Cortex of kidney (tissue), 1 donor: ENCODE results near the gene CAPN8.

ENCODE experiments used
- DNase-seq: peaks from one replicate; lab custom pipeline; 2025; lab: John Stamatoyannopoulos, UW

CAPN8 gene

DNA sequence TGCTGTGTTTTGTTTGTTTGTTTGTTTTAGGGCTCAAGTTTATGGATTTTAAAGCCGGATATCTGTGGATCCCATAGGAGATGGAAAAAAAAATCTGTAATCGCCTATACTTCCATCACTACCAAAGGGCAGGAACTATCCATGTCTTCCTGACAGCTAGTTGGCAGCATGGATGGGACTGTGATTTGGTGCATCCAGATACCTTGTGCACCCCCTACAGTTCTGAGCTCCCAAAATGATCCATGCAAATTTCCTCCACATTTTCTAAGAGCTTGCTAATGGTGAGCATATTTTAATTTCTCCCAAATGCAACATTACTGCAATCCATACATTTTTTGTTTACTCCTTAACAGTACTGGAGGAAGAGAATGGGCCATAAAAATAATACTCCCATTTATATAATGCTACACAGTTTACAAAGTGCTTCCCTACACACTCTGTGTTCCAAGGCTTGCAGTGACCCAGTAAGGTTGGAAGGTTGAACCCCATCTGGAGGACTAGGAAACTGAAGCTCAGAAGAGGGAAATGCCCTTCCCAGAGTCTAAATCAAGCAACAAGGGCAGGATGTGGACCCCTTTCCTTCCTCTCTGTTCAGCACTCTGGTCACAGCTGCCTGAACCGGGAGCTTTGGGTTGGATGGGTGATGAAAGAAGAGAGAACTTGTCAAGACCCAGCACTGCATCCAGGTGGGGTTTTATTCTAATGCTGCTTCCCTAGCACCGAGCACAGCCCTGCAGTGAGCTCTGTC lies 48.0 kb downstream of the CAPN8 start:
- no peak for DNase-seq

DNA sequence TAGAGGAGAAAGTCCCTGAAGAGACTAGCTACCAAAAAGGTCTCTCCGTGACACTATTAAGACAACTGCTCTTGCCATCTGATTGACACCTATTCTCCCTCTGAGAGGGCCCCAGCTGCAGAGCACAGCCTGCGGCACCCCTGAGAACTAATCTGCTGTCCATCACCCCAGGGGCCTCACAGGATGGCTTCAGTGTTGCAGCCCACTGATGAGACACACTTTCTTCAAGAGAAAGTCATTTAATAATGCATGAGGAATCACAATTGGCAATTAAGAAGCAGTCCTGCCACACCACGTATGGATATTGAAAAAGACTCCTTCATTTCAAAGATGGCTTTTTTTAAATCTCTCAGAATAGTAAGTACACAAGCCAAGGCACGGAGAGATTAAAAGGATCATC lies 48.9 kb downstream of the CAPN8 start:
- no peak for DNase-seq

GRCh38 chr1:223611936-223612335 lies 53.6 kb downstream of the CAPN8 start:
- no peak for DNase-seq

DNA sequence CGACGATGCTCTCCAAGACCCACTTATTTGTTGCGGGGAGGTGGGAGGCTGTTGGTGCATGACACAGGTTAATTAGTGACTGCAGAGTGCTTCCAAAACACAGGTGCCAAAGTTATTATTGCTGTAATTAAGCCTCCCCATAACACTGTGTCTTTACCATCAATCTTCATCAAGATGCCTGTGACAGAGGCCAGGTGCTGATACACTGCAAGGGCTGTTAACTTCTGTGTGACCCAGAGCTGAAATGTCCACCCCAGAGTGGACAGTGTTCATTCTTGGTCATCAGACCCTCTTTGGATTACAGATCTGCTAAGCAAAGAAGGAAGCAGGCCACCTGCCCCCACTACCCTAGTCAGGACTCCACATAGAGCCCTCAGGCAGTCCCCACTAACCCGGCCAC lies 55.5 kb downstream of the CAPN8 start:
- no peak for DNase-seq

GRCh38 chr1:223609066-223609465 lies 56.4 kb downstream of the CAPN8 start:
- no peak for DNase-seq

DNA sequence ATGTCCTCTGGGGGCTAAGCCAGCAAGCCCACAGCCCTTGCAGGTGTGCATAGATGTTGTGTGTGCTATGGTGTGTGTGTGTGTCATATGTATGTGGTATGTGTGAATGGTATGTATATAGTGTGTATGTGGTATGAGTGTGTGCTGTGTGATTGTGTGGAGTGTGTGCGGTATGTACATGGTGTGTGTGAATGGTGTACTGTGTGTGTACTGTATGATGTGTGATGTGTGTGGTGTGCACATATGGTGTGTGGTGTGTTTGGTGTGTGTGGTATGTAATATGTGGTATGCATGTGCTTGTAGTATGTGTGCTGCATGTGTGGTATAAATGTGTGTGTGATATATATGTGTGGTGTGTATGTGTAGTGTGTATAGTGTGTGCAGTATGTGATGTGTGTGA lies 107.0 kb downstream of the CAPN8 start:
- DNase-seq: no peak

DNA sequence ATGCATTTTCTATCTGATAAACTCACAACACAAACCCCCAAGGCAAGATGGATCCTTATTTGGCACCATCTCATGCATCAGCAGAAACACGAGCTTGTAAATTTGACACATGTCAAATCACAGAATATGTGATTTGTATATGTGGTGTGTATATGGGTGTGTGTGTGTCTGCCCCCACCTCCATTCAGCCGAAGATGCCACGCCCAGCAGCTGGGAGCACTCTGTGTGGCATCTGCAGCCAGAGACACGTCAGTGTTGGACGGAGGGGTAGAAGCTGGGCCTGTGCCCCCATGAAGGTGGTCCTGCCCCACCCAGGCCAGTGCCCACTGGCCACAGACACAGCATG lies 108.4 kb downstream of the CAPN8 start:
- DNase-seq: no peak

- no peak for DNase-seq
These were observed 108.9 kb downstream of the CAPN8 start for GRCh38 chr1:223556414-223557129.

DNA sequence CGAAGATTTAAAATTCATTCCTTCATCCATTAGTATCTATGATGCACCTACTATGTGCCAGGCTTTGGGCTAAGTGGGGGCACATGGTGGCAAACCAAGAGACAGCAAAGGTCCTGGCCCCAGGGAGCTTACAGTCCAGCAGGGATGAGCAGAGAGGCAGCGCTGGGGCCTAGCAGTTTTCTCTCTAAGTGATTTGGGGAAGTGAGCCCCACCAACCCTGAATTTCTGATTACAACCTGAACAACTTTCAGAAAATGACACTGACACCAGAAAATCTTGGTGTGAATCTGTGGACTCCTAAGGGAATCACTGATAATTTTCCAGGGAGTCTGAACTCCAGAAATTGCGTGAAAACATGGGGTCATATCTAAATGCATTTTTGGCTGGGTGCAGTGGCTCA lies 111.5 kb downstream of the CAPN8 start:
- DNase-seq: no peak

DNA sequence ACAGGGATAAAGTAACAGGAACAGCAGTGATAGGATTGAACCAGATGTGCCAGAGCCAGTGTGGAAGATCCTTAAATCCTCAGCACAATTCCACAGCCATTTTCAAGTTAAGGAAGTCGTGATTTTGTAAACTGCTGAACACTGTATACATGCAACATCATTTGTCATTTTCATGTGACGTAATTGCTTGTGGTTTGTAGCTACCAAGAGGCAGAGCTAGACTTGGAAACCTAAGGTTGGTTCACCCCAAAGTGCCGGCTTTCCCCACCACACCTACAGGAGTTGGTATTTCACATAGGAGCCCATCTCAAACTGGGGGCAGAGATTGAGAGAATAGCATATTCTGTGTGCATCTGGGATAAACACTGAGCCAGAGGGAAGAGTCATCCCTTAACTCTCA lies 113.9 kb downstream of the CAPN8 start:
- DNase-seq: no peak

DNA sequence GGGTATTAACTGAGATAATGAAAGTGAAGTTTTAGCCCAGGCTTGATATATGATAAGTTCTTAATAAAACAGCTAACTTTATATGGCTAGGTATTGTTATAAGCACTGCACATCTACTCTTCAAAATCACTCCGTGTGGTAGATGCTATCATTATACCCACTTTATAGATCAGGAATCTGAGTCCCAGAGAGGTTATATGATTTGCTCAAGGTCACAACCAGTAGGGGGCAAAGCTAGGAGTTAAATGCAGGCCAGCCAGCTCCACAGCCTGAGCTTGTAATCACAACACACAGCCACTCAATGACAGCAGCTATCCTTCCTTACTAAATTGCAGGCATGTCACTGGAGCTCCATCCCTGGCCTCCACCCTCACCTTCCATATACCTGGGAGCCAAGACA lies 115.8 kb downstream of the CAPN8 start:
- no peak for DNase-seq

- DNase-seq: no peak
These were observed 118.0 kb downstream of the CAPN8 start for GRCh38 chr1:223547316-223548114.

DNA sequence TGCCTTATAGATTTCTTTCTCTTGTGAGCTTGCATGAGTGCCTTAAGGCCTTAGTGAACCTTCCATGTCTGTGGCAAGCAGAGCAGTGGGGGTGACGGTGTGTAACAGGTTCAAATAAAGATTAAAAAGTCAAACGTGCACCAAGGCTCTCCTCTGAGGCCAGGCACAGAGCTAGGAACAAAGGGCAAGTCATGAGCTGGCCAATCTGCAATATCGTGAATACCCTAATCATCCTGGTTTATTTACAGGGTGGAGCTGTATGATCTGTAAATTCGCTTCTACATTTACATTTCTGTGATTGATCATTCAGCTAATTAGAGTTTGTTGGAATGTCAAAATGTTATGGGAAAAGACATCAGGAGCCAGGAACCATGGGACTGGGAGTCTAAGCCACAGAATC lies 120.2 kb downstream of the CAPN8 start:
- no peak for DNase-seq

GRCh38 chr1:223543560-223543959 lies 121.9 kb downstream of the CAPN8 start:
- no peak for DNase-seq

- no peak for DNase-seq
These were observed 122.7 kb downstream of the CAPN8 start for GRCh38 chr1:223542831-223543230.

DNA sequence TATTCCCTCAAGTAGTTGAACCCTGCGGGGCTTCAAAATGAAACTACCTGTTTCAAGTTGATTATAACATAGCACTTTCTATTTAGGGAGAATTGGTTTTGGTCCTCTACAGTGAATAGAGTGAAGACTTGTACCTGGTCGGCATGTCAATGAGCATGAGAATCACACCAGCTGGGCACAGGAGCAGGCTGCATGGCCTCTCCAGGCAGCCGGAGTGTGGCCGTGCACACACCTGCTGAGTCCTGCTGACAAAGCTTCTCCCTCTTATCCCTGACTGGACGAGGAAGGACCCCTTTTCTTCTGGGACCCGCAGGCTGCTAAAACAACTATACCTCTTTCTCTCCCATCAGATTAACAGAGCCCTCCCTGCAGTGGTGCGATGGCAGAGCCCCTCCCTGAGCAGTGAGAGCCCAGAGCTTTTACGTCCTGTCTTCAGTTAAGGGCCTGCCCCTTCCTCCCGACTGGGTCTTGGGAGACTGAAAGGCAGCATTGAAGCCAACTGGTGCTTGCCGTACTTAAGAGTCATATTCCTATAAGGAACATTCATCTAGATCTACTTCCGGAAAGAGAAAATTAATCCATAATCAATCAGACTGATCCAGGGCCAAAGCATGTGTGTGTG lies 124.9 kb downstream of the CAPN8 start:
- no peak for DNase-seq

DNA sequence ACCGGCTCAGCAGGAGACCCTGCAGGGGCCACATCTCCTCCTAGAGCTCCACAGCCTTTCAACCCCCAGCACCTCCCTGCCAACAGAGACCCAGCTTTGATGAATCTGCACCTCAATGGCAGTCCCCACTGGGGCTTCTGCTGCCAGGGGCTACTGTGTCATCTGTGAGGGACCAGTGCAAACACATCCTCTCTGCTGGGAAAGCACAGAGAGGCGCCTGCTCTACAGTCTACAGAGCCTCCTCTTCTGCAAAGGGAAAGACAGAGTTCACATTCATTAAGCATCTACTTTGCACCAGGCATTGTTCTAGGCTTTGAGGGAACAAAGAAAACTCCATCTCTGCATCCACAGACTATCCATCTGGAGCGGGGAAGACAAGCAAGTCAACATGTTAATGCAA lies 125.8 kb downstream of the CAPN8 start:
- DNase-seq: no peak

- DNase-seq: no peak
These were observed 126.5 kb downstream of the CAPN8 start for GRCh38 chr1:223538981-223539380.

DNA sequence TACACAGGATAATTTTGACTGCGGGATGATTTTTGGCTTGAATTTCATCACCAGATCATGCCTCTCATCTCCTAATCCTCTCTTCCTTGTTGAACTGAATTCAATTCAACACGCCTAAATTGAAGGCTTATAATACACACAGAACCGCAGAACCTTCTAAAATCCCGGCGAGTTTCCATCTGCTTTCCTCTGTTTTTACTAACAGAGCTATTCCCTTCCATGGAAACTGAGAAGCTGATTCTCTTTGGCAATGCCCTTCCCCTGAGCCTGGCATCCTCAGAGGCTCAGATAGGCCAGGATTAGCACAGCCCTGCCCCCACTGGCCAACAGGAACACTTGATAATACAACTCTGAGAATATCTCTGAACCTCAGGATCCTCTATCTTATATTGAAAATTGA lies 130.2 kb downstream of the CAPN8 start:
- no peak for DNase-seq

- DNase-seq: no peak
These were observed 130.8 kb downstream of the CAPN8 start for GRCh38 chr1:223534677-223535076.

- DNase-seq: no peak
These were observed 131.8 kb downstream of the CAPN8 start for GRCh38 chr1:223533708-223534107.

GRCh38 chr1:223531742-223532341 lies 133.7 kb downstream of the CAPN8 start:
- DNase-seq: no peak
